HG02943 (cell line): ENCODE results near the gene CYREN.

Source experiments
- ATAC-seq: cut with Tn5 transposase; IDR thresholded peaks from one replicate; pipeline ENCODE4 v1.9.1; 2021; ENCODE audit warnings: mild to moderate bottlenecking, low read depth, moderate library complexity; ENCODE audit not compliant: unreplicated experiment

CYREN gene

GRCh38 chr7:135117096-135117495 lies 53.4 kb downstream of the CYREN start:
- ATAC-seq, result no peak
